HUDEP-2 (cell line): Measurements from ENCODE around the gene ANXA7.
A peak's percentile ranks its signal among the peaks of the same experiment; 100 is the strongest.
"Not testable (repeated sequence)": the region's sequence is repeated elsewhere in the genome, so short reads cannot be mapped to it uniquely, and the experiment has no call there.

ENCODE experiments used
- DNase-seq, 76 experiments: peaks; one replicate each; lab custom pipeline; 2025; ENCODE audit not compliant: unreplicated experiment in 76 of 76; lab: John Stamatoyannopoulos, UW

The ANXA7 gene

DNA sequence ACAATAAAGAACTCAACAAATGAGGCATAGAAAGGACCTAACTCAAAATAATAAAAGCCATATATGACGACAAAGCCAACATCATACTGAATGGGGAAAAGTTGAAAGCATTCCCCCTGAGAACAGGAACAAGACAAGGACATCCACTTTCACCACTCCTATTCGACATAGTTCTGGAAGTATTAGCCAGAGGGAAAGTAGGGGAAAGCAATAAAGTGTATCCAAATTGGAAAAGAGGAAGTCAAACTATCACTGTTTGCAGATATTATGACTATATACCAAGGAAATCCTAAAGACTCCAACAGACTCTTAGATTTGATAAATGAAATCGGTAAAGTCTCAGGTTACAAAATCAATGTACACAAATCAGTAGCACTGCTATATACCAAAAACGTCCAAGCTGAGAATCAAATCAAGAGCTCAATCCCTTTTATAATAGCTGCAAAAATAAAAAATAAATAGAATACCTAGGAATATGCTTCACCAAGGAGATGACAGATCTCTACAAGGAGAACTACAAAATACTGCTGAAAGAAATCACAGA lies 4.8 kb downstream of the ANXA7 start:
- no peak for DNase-seq

- no peak for DNase-seq
Measured at GRCh38 chr10:73408061-73408460, 5.8 kb downstream of the ANXA7 start.

DNA sequence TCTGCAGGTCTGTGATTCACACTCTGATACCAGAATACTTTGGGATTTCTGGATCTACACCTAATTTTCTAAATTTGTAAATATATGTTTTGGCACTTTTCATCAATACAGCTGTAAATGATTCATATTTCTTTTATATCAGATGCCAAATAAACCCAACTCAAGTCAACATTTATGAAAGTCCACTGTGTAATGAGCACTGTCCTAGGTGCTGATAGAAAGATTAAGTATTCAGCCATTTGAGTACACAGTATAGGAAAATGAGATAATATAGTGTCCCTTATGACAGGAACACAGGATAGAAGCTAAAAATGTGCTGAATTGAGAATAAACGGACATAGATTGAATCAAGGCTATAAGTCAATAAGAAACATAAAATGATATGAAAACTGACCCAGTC lies 6.4 kb downstream of the ANXA7 start:
- DNase-seq: peak in 1 of 76 experiments; percentile 6

- peak in 4 of 76 experiments; percentile 6 to 21 (median 12) for DNase-seq
Measured at GRCh38 chr10:73406846-73407245, 7.0 kb downstream of the ANXA7 start.

- DNase-seq: no peak
Measured at GRCh38 chr10:73405556-73405955, 8.3 kb downstream of the ANXA7 start.

DNA sequence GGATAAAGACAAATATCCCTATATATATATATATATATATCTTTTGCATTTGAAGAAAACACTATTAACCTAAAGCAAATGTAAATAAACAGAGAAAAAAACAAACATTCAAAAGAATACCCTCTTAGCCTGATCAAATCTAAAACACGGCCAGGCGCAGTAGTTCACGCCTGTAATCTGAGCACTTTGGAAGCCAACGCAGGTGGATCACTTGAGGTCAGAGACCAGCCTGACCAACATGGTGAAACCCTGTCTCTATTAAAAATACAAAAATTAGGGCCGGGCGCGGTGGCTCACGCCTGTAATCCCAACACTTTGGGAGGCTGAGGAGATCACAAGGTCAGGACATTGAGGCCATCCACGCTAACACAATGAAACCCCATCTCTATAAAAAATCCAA lies 9.2 kb downstream of the ANXA7 start:
- DNase-seq: no peak

- DNase-seq: no peak
Measured at GRCh38 chr10:73401636-73402035, 12.2 kb downstream of the ANXA7 start.

GRCh38 chr10:73399063-73399462 lies 14.8 kb downstream of the ANXA7 start:
- no peak for DNase-seq

- DNase-seq: no peak
Measured at GRCh38 chr10:73398024-73398423, 15.8 kb downstream of the ANXA7 start.

- DNase-seq: not testable (repeated sequence)
Measured at GRCh38 chr10:73394325-73394724, 19.5 kb downstream of the ANXA7 start.

- DNase-seq: no peak
Measured at GRCh38 chr10:73388228-73388627, 25.6 kb downstream of the ANXA7 start.

DNA sequence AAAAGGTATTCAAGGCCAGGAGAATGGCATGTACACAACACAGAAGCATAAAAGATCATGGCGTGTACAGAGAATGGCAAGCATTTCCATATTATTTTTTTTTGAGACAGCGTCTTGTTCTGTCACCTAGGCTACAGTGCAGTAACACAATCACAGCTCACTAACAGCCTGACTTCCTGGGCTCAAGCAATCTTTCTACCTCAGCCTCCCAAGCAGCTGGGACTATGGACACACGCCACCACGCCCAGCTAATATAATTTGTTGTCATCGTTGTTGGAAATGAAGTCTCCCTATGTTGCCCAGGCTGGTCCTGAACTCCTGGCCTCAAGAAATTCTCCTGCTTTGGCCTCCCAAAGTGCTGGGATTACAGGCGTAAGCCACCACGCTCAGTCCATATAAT lies 27.3 kb downstream of the ANXA7 start:
- no peak for DNase-seq

- no peak for DNase-seq
Measured at GRCh38 chr10:73379064-73379748, 34.7 kb downstream of the ANXA7 start.

- DNase-seq: no peak
Measured at GRCh38 chr10:73376679-73377078, 37.2 kb downstream of the ANXA7 start.

DNA sequence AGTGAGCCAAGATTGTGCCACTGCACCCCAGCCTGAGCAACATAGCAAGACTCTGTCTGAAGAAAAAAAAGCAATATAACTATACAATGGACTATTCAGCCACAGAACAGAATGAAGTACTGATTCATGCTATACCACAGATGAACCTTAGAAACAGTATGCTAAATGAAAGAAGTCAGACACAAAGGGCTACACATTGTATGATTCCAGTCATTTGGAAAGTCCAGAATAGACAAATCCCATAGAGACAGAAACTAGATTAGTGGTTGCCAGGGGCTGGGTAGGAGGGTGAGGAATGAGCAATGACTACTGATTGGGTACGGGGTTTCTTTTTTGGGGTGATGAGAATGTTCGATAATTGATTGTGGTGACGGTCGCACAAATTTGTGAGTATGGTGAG lies 45.6 kb downstream of the ANXA7 start:
- no peak for DNase-seq

DNA sequence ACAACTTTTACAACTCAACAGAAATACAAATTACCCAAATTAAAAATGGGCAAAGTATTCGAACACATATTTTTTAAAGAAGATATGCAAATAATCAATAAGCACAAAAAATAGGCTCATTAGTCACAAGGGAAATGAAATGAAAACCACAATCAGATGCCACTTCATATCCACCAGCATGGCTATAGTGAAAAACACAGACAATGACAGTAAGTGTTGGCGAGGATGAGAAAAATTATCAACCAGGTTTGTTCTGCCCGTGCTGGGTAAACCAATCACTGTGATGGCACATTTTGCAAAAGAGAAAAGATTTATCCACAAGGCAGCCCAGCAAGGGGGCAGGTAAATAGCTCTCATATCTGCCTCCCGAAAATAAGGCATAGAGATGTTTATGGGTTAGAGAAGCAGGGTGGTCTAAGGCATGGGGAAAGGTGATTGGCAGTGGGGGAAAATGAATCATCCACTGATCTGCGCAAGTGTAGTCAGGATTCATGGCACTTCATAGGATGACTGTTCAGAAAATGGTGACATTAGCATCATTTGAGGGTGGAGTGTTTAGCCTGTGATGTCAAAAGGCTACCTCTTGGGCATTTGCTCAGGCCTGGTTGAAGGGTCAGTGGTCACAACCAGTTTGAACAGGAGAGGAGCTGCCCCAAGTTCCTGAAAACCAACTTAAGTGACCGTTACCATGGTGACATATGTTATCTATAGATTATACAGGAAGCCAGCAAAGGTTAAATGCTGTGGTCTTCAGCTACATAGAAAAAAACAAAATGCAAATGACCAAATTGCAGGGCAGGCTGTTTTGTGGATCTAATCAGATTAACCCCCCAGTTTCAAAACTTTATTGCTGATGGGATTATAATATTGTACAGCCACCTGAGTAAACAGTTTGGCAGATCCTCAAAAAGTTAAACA lies 47.2 kb downstream of the ANXA7 start:
- no peak for DNase-seq

GRCh38 chr10:73364964-73365363 lies 48.9 kb downstream of the ANXA7 start:
- no peak for DNase-seq

- no peak for DNase-seq
Measured at GRCh38 chr10:73359492-73359891, 54.4 kb downstream of the ANXA7 start.

DNA sequence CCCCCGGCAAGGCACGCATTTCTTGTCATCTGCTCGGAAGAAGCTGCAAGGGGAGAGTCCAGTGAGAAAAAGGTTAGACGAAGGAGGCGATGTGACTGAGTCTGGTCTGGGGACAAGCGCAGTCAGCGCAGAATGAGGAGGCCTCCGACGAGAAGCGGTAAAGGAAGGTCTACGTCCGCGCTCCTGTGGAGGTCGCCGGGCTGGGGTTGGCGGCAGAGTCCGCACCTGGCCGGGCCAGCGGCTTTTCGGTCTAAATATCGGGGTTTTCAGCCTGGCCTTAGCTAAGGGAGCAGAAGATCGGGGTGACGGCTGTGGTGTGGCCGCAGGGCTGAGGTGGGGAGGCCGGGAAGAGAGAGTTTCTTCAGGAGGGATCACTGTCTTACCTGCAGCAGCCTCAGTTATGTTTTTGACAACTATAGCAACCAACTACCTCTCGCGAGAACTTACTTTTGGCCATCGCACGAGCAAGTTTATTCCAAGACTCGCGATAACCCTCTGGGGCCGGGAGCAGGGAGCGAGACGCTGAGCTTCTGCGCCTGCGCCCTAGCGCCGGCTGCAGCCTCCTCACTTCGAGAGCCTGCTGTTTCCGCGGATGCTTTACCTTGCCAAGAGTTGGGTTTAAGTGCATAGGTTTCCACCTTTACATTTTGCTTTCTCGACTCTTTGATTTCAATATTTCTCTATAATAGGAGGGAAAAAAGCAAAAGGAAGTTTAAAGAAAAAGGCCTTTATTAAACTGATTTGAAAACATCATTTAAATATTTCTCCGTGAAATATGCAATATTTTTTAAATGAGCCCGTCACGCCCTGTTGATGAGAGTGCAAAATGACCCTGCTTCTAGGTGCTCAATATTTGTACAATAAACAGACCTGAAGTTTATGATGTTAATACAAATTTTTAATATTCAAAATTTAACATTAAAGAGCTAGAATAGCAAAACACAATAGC lies 55.3 kb downstream of the ANXA7 start, which contains the start of gene CFAP70:
Gene CFAP70 (minus strand): TSS at position 534 of the 949 bp plus-strand sequence. CDS start 4,068 bp downstream, outside the sequence.
- DNase-seq: peak in 65 of 76 experiments; percentile 12 to 94 (median 73)

- no peak for DNase-seq
Measured at GRCh38 chr10:73357821-73358220, 56.0 kb downstream of the ANXA7 start.
